ENCODE measurements around the gene RAP2A. TPM values are rescaled to one million over a fixed set of nuclear protein-coding genes. Genes with fewer than 3 reads are reported as not detected.
A peak's percentile ranks its signal among the peaks of the same experiment; 100 is the strongest.

Gene RAP2A
- total and polyA plus RNA-seq, 4 donors, result 7.5 to 46.0 (median 23.7) TPM

GRCh38 chr13:97506511-97506910 lies 72.5 kb downstream of the RAP2A start:
- Histone ChIP-seq H3K9ac (ENCODE audit: insufficient read depth in 1 of 2, low read length in 2 of 2) (no peak overlapping the region), H3K27ac (ENCODE audit: low read depth in 1 of 2, low read length in 1 of 2) (no peak overlapping the region), H3K4me1 (ENCODE audit: control insufficient read depth in 5 of 5, insufficient read depth in 5 of 5, low read length in 5 of 5) (peaks cover 0 to 23% (median 11%) of the 10 kb centered on the region in 5 donors), H3K4me3 (no peak overlapping the region), H3K36me3 (ENCODE audit: control insufficient read depth in 4 of 4, insufficient read depth in 4 of 4, low read length in 4 of 4) (no peaks in the 10 kb centered on the region), H3K9me3 (ENCODE audit: control insufficient read depth in 4 of 4, insufficient read depth in 3 of 4, low read length in 3 of 4) (peaks cover 0 to 3% (median 2%) of the 10 kb centered on the region in 4 donors), H3K27me3 (ENCODE audit: control insufficient read depth in 3 of 3, insufficient read depth in 3 of 3, low read length in 2 of 3) (no peaks in the 10 kb centered on the region)
- TF ChIP-seq CTCF (IDR thresholded peaks at IDR 0.05; ENCODE audit: control extremely low read depth, extremely low read depth), result no peak
- 56 to 60% methylated on average over 4 of the region's 4 CpGs for WGBS, 2 donors
- DNase-seq (peak; percentile 73 to 90 (median 84)), ATAC-seq (ENCODE audit: insufficient read depth, low FRiP score) (no peak)

- Histone ChIP-seq H3K27me3 (ENCODE audit: control insufficient read depth in 3 of 3, insufficient read depth in 3 of 3, low read length in 2 of 3) (no peaks in the 10 kb centered on the region), H3K27ac (ENCODE audit: low read depth in 1 of 2, low read length in 1 of 2) (no peak overlapping the region), H3K9me3 (ENCODE audit: control insufficient read depth in 4 of 4, insufficient read depth in 3 of 4, low read length in 3 of 4) (peaks cover 0 to 8% (median 5%) of the 10 kb centered on the region in 4 donors), H3K9ac (ENCODE audit: insufficient read depth in 1 of 2, low read length in 2 of 2) (no peak overlapping the region), H3K36me3 (ENCODE audit: control insufficient read depth in 4 of 4, insufficient read depth in 4 of 4, low read length in 4 of 4) (no peaks in the 10 kb centered on the region), H3K4me1 (ENCODE audit: control insufficient read depth in 5 of 5, insufficient read depth in 5 of 5, low read length in 5 of 5) (peaks cover 0 to 3% (median 0%) of the 10 kb centered on the region in 5 donors), H3K4me3 (no peak overlapping the region)
- ATAC-seq (ENCODE audit: insufficient read depth, low FRiP score) (no peak), DNase-seq (no peak)
- TF ChIP-seq CTCF (IDR thresholded peaks at IDR 0.05; ENCODE audit: control extremely low read depth, extremely low read depth), result no peak
- WGBS, 2 donors, result 88 to 89% methylated on average over 3 of the region's 3 CpGs
These were observed 78.8 kb downstream of the RAP2A start for GRCh38 chr13:97512732-97513131.

- Histone ChIP-seq H3K27ac (ENCODE audit: low read depth in 1 of 2, low read length in 1 of 2) (no peak overlapping the region), H3K9me3 (ENCODE audit: control insufficient read depth in 4 of 4, insufficient read depth in 3 of 4, low read length in 3 of 4) (peaks cover 0 to 8% (median 4%) of the 10 kb centered on the region in 4 donors), H3K9ac (ENCODE audit: insufficient read depth in 1 of 2, low read length in 2 of 2) (no peak overlapping the region), H3K27me3 (ENCODE audit: control insufficient read depth in 3 of 3, insufficient read depth in 3 of 3, low read length in 2 of 3) (no peaks in the 10 kb centered on the region), H3K4me1 (ENCODE audit: control insufficient read depth in 5 of 5, insufficient read depth in 5 of 5, low read length in 5 of 5) (peaks cover 0 to 3% (median 0%) of the 10 kb centered on the region in 5 donors), H3K4me3 (no peak overlapping the region), H3K36me3 (ENCODE audit: control insufficient read depth in 4 of 4, insufficient read depth in 4 of 4, low read length in 4 of 4) (no peaks in the 10 kb centered on the region)
- no peak for ATAC-seq (ENCODE audit: insufficient read depth, low FRiP score)
- no peak for DNase-seq
- WGBS, 2 donors, result 87 to 92% methylated on average over 1 of the region's 1 CpG
- no peak for TF ChIP-seq CTCF (IDR thresholded peaks at IDR 0.05; ENCODE audit: control extremely low read depth, extremely low read depth)
These were observed 81.7 kb downstream of the RAP2A start for GRCh38 chr13:97515643-97516042.

GRCh38 chr13:97517967-97518366 lies 84.0 kb downstream of the RAP2A start:
- Histone ChIP-seq H3K9me3 (ENCODE audit: control insufficient read depth in 4 of 4, insufficient read depth in 3 of 4, low read length in 3 of 4) (peaks cover 0 to 5% (median 0%) of the 10 kb centered on the region in 4 donors), H3K27me3 (ENCODE audit: control insufficient read depth in 3 of 3, insufficient read depth in 3 of 3, low read length in 2 of 3) (no peaks in the 10 kb centered on the region), H3K27ac (ENCODE audit: low read depth in 1 of 2, low read length in 1 of 2) (no peak overlapping the region), H3K9ac (ENCODE audit: insufficient read depth in 1 of 2, low read length in 2 of 2) (no peak overlapping the region), H3K4me1 (ENCODE audit: control insufficient read depth in 5 of 5, insufficient read depth in 5 of 5, low read length in 5 of 5) (peaks cover 0 to 2% (median 0%) of the 10 kb centered on the region in 5 donors), H3K36me3 (ENCODE audit: control insufficient read depth in 4 of 4, insufficient read depth in 4 of 4, low read length in 4 of 4) (no peaks in the 10 kb centered on the region), H3K4me3 (no peak overlapping the region)
- no peak for DNase-seq
- WGBS, 2 donors, result 63 to 88% methylated on average over 1 of the region's 1 CpG
- TF ChIP-seq CTCF (IDR thresholded peaks at IDR 0.05; ENCODE audit: control extremely low read depth, extremely low read depth), result no peak
- ATAC-seq (ENCODE audit: insufficient read depth, low FRiP score), result no peak
